Dedifferentiated amniotic fluid mesenchymal stem cell (primary cell): ENCODE results near the gene C5orf58.

ENCODE experiments used
- DNase-seq: peaks from one replicate; pipeline ENCODE4 v3.0.0-alpha.2; 2016; ENCODE audit errors: extremely low spot score

C5orf58 gene

GRCh38 chr5:170232786-170233185, at the start of gene C5orf58:
C5orf58 (plus strand) TSS chr5:170232985; CDS start chr5:170234977, 1,992 bp downstream.
- no peak for DNase-seq

- peak; percentile 50 for DNase-seq
These were observed 48.7 kb upstream of the C5orf58 start for GRCh38 chr5:170183816-170184687.

- DNase-seq, result no peak
These were observed 48.0 kb upstream of the C5orf58 start for GRCh38 chr5:170184737-170185136.

GRCh38 chr5:170186156-170186555, 46.6 kb upstream of the C5orf58 start:
- no peak for DNase-seq

- DNase-seq, result no peak
These were observed 45.9 kb upstream of the C5orf58 start for GRCh38 chr5:170186856-170187255.

GRCh38 chr5:170190436-170191134, 42.2 kb upstream of the C5orf58 start:
- DNase-seq, result no peak

- no peak for DNase-seq
These were observed 40.0 kb upstream of the C5orf58 start for GRCh38 chr5:170192829-170193228.

- DNase-seq, result no peak
These were observed 36.8 kb upstream of the C5orf58 start for GRCh38 chr5:170195961-170196360.

- no peak for DNase-seq
These were observed 31.9 kb upstream of the C5orf58 start for GRCh38 chr5:170200876-170201275.

GRCh38 chr5:170201311-170201710, 31.5 kb upstream of the C5orf58 start:
- no peak for DNase-seq

- no peak for DNase-seq
These were observed 30.7 kb upstream of the C5orf58 start for GRCh38 chr5:170202117-170202516.

- DNase-seq, result no peak
These were observed 28.6 kb upstream of the C5orf58 start for GRCh38 chr5:170204202-170204601.

- no peak for DNase-seq
These were observed 26.6 kb upstream of the C5orf58 start for GRCh38 chr5:170206216-170206615.

- no peak for DNase-seq
These were observed 25.8 kb upstream of the C5orf58 start for GRCh38 chr5:170206958-170207357.

- no peak for DNase-seq
These were observed 21.0 kb upstream of the C5orf58 start for GRCh38 chr5:170211575-170212334.

GRCh38 chr5:170216257-170216864, 16.4 kb upstream of the C5orf58 start:
- DNase-seq, result peak; percentile 32

GRCh38 chr5:170217831-170218230, 15.0 kb upstream of the C5orf58 start:
- DNase-seq, result no peak

GRCh38 chr5:170218726-170219125, 14.1 kb upstream of the C5orf58 start:
- DNase-seq, result no peak

- no peak for DNase-seq
These were observed 13.2 kb upstream of the C5orf58 start for GRCh38 chr5:170219615-170220014.

- no peak for DNase-seq
These were observed 12.6 kb upstream of the C5orf58 start for GRCh38 chr5:170220191-170220590.

- no peak for DNase-seq
These were observed 11.5 kb upstream of the C5orf58 start for GRCh38 chr5:170221327-170221741.

GRCh38 chr5:170223360-170223759, 9.4 kb upstream of the C5orf58 start:
- DNase-seq, result no peak
